ENCODE results near the gene TSNAXIP1. TPM values are rescaled to one million over a fixed set of nuclear protein-coding genes. Genes with fewer than 3 reads are reported as not detected.

The TSNAXIP1 gene
- total and polyA plus RNA-seq, 10 of the 15 experiments (the other 5 are each of a cell fraction or from before 2014, with no cell fraction given), result 0.09 to 0.63 (median 0.37) TPM; not detected in 1

- Histone ChIP-seq H3K27ac (ENCODE audit: control insufficient read depth, insufficient read depth) (no peak overlapping the region), H3K4me2 (ENCODE audit: control insufficient read depth, insufficient read depth) (no peak overlapping the region), H3K36me3 (ENCODE audit: control insufficient read depth in 2 of 2, insufficient read depth in 2 of 2, low read length in 1 of 2) (peaks cover 9 to 13% of the 10 kb centered on the region in 2 experiments; a peak in 3 of 4 replicates), H3K9me3 (replicated peaks; ENCODE audit: control insufficient read depth, insufficient read depth, low read length) (no peaks in the 10 kb centered on the region), H4K20me1 (ENCODE audit: control insufficient read depth, insufficient read depth) (0 out of 2 replicates have a peak, but pooled peaks cover 3% of the 10 kb centered on the region), H3K4me3 (no peak overlapping the region), H3K9ac (ENCODE audit: control insufficient read depth, insufficient read depth, low read length) (no peak overlapping the region), H3K27me3 (replicated peaks in 1 of 2; ENCODE audit: control insufficient read depth in 2 of 2, insufficient read depth in 2 of 2, low read length in 1 of 2) (no peaks in the 10 kb centered on the region), H3K4me1 (ENCODE audit: control insufficient read depth, insufficient read depth, low read length) (no peaks in the 10 kb centered on the region), H2AFZ (ENCODE audit: control insufficient read depth, low read depth, low read length) (no peak overlapping the region), H3K79me2 (ENCODE audit: control insufficient read depth, insufficient read depth, low read length) (peaks cover 4% of the 10 kb centered on the region)
- in situ Hi-C loops (cut with MboI), result no loop called here
- ATAC-seq (no peak), FAIRE-seq (no peak), DNase-seq (ENCODE audit: low read depth, low spot score) (no peak)
- ChIA-PET RAD21 (ENCODE audit: unreplicated experiment) (no interaction called here), CTCF (no interaction called here), SMC1A (ENCODE audit: uncharacterized antibody, unreplicated experiment) (interaction anchor here (1.1 kb wide), 1 partner anchor 455 kb away, joined by 3 read pairs; no protein-coding TSS in a partner anchor), POLR2A (no interaction called here)
- no TSS peak for BruUV-seq (replicated peaks)
- 65% methylated on average over 6 of the region's 6 CpGs for WGBS (ENCODE audit: insufficient coverage, insufficient replicate concordance, low lambda C conversion rate, missing lambda C conversion rate)
- TF ChIP-seq NR2F1 (conservative IDR thresholded peaks at IDR 0.05) (0 out of 2 replicates have a peak, but pooled peaks have one; percentile 18), DPF2 (IDR thresholded peaks at IDR 0.05) (no peak)
- intact Hi-C loops (cut with micrococcal nuclease; ENCODE audit: unreplicated experiment), result no loop called here
Measured at GRCh38 chr16:67773569-67774456, 32.9 kb upstream of the TSNAXIP1 start.

- H4K20me1 ChIP-seq (ENCODE audit: control insufficient read depth, insufficient read depth), result 0 out of 2 replicates have a peak, but pooled peaks cover 3% of the 10 kb centered on the region
- SMC1A ChIA-PET (ENCODE audit: uncharacterized antibody, unreplicated experiment), result interaction anchor here (1.1 kb wide), 1 partner anchor 454 kb away, joined by 3 read pairs; no protein-coding TSS in a partner anchor
- POLR2A ChIA-PET, result no interaction called here
- H3K36me3 ChIP-seq (ENCODE audit: control insufficient read depth in 2 of 2, insufficient read depth in 2 of 2, low read length in 1 of 2), result peaks cover 9 to 13% of the 10 kb centered on the region in 2 experiments; a peak in 3 of 4 replicates
- RAD21 ChIA-PET (ENCODE audit: unreplicated experiment), result no interaction called here
- intact Hi-C loops (cut with micrococcal nuclease; ENCODE audit: unreplicated experiment), result no loop called here
- H3K9ac ChIP-seq (ENCODE audit: control insufficient read depth, insufficient read depth, low read length), result no peak overlapping the region
- no peak overlapping the region for H3K4me3 ChIP-seq
- no peaks in the 10 kb centered on the region for H3K27me3 ChIP-seq (replicated peaks in 1 of 2; ENCODE audit: control insufficient read depth in 2 of 2, insufficient read depth in 2 of 2, low read length in 1 of 2)
- CTCF ChIA-PET, result interaction anchor here (1.4 kb wide), 1 partner anchor 42 kb away, joined by 3 read pairs; no protein-coding TSS in a partner anchor
- H3K4me1 ChIP-seq (ENCODE audit: control insufficient read depth, insufficient read depth, low read length), result peaks cover 4% of the 10 kb centered on the region
- no peak for TF ChIP-seq MTA3 (IDR thresholded peaks at IDR 0.05; ENCODE audit: borderline replicate concordance, low read length)
- no peak for TF ChIP-seq BHLHE40 (IDR thresholded peaks at IDR 0.05; ENCODE audit: borderline replicate concordance in 1 of 2, low read depth in 2 of 2, low read length in 1 of 2)
- no peak for TF ChIP-seq BCLAF1 (IDR thresholded peaks at IDR 0.05)
- no peak for TF ChIP-seq BACH1 (IDR thresholded peaks at IDR 0.05; ENCODE audit: borderline replicate concordance)
- TF ChIP-seq DPF2 (IDR thresholded peaks at IDR 0.05), result no peak
- no peak overlapping the region for H3K27ac ChIP-seq (ENCODE audit: control insufficient read depth, insufficient read depth)
- H2AFZ ChIP-seq (ENCODE audit: control insufficient read depth, low read depth, low read length), result no peak overlapping the region
- H3K9me3 ChIP-seq (replicated peaks; ENCODE audit: control insufficient read depth, insufficient read depth, low read length), result no peaks in the 10 kb centered on the region
- in situ Hi-C loops (cut with MboI), result no loop called here
- ATAC-seq, result no peak
- DNase-seq (ENCODE audit: low read depth, low spot score), result no peak
- FAIRE-seq, result no peak
- BruUV-seq (replicated peaks), result no TSS peak
- peaks cover 7% of the 10 kb centered on the region for H3K79me2 ChIP-seq (ENCODE audit: control insufficient read depth, insufficient read depth, low read length)
- no peak overlapping the region for H3K4me2 ChIP-seq (ENCODE audit: control insufficient read depth, insufficient read depth)
- 94% methylated on average over 3 of the region's 3 CpGs for WGBS (ENCODE audit: insufficient coverage, insufficient replicate concordance, low lambda C conversion rate, missing lambda C conversion rate)
Measured at GRCh38 chr16:67774457-67774853, 32.2 kb upstream of the TSNAXIP1 start.
